ENCODE measurements around the gene PTPRD. TPM values are rescaled to one million over a fixed set of nuclear protein-coding genes. Genes with fewer than 3 reads are reported as not detected.
A peak's percentile ranks its signal among the peaks of the same experiment; 100 is the strongest.

Gene PTPRD
- total RNA-seq, 2 experiments from 2014 or later, result not detected

DNA sequence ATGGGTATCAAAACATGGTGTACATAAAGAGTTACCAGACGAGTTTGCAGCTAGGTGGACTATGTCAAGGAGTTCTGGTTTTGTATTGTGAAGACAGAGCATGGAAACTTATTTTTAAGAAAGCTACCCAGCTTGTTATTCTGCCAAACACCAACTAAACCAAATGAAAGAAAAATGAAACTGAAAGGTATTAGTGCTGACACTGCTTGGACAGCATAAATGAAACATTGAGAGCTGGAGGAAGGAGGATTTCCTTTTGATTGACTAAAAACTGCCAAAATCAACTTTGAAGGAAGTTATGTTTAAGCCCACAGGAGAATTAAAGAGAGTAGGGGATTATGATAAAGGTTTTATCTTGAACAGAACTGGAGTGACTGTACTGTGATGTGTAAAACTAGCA is 766.2 kb downstream of the PTPRD start:
- H3K27me3 Mint-ChIP-seq, result no peaks in the 10 kb centered on the region
- ChIA-PET CTCF (interaction anchor here (0.7 kb wide), 1 partner anchor 19 kb away, joined by 3 read pairs; no protein-coding TSS in a partner anchor), POLR2A (no interaction called here)
- intact Hi-C loops (cut with DNase I, micrococcal nuclease), result no loop called here
- no peak for DNase-seq
- H3K36me3 Mint-ChIP-seq (ENCODE audit: low read depth), result no peaks in the 10 kb centered on the region
- no peaks in the 10 kb centered on the region for H3K9me3 Mint-ChIP-seq (ENCODE audit: low read depth)
- peaks cover 3% of the 10 kb centered on the region for H3K4me1 Mint-ChIP-seq
- ATAC-seq, result no peak
- no peak overlapping the region for H3K4me3 Mint-ChIP-seq
- H3K27ac Mint-ChIP-seq, result no peak overlapping the region

DNA sequence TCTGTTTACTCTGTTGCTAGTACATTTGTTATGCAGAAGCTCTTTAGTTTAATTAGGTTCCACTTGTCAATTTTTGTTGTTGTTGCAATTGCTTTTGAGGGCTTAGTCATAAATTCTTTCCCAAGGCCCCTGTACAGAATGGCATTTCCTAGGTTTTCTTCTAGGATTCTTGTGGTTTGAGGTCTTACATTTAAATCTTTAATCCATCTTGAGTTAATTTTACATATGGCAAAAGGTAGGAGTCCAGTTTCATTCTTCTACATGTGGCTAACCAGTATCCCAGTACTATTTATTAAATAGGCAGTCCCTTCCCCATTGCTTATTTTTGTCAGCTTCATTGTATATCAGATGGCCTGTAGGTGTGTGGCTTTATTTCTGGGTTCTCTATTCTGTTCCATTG is 792.4 kb downstream of the PTPRD start:
- DNase-seq (no peak), ATAC-seq (no peak)
- ChIA-PET CTCF (no interaction called here), POLR2A (no interaction called here)
- Mint-ChIP-seq H3K4me3 (no peak overlapping the region), H3K27me3 (no peaks in the 10 kb centered on the region), H3K36me3 (ENCODE audit: low read depth) (no peaks in the 10 kb centered on the region), H3K9me3 (ENCODE audit: low read depth) (peaks cover 5% of the 10 kb centered on the region), H3K4me1 (no peaks in the 10 kb centered on the region), H3K27ac (no peak overlapping the region)
- intact Hi-C loops (cut with DNase I, micrococcal nuclease), result no loop called here

DNA sequence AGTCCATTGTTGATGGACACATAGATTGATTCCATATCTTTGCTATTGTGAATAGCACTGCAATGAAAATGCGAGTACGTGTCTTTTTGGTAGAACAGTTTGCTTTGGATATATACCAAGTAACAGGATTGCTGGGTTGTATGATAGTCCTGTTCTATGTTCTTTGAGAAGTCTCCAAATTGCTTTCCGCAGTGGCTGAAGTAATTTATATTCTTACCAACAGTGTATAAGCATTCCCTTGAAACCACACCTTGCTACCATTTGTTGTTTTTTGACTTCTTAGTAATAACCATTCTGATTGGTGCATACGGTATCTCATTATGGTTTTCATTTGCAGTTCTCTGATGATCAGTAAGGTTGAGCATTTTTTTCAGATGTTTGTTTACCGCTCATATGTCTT is 792.9 kb downstream of the PTPRD start:
- DNase-seq, result no peak
- ChIA-PET POLR2A (no interaction called here), CTCF (no interaction called here)
- Mint-ChIP-seq H3K4me1 (no peaks in the 10 kb centered on the region), H3K4me3 (no peak overlapping the region), H3K27ac (no peak overlapping the region), H3K27me3 (no peaks in the 10 kb centered on the region), H3K9me3 (ENCODE audit: low read depth) (peaks cover 5% of the 10 kb centered on the region), H3K36me3 (ENCODE audit: low read depth) (no peaks in the 10 kb centered on the region)
- intact Hi-C loops (cut with DNase I, micrococcal nuclease), result no loop called here
- ATAC-seq, result no peak

DNA sequence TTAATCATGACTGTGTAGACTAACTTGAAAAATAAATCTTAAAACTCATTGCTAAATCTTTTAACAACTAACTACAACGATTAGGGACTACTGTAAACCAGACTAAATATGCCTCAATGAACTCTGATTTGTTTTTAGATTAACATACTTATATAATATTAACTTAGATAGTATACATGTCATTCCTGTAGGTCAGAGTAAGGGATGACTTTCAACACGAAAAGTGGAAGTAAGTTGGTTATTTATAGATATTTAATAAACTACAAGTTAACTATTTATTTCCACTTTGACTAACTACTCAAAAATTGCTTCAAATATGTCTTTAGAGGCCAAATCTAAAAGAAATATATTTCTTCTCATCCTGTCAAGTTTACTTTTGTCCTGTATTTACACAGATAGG is 795.6 kb downstream of the PTPRD start:
- Mint-ChIP-seq H3K4me1 (no peaks in the 10 kb centered on the region), H3K4me3 (no peak overlapping the region), H3K9me3 (ENCODE audit: low read depth) (peaks cover 6% of the 10 kb centered on the region), H3K36me3 (ENCODE audit: low read depth) (no peaks in the 10 kb centered on the region), H3K27me3 (no peaks in the 10 kb centered on the region), H3K27ac (no peak overlapping the region)
- DNase-seq (no peak), ATAC-seq (no peak)
- POLR2A ChIA-PET, result no interaction called here
- intact Hi-C loops (cut with DNase I, micrococcal nuclease), result no loop called here
- CTCF ChIA-PET, result interaction anchor here (0.8 kb wide), 1 partner anchor 15 kb away, joined by 3 read pairs; no protein-coding TSS in a partner anchor

DNA sequence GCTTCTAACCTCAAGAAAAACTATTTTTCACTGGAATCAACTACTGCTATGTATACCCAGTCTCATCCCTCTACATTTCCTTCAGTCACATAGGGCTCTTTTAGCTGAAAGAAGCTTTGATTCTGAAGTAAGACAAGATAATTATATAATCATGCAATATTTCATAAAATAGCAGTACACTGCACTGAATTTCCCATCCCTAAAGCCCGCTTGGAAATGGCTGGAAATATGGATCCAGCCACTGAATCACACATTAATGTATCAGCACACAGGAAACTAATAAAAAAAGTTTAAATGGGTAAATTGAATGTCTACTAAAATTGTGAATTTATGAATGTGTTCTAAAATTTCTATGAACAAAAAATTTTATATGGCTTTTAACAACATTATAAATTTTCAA is 808.7 kb downstream of the PTPRD start:
- POLR2A ChIA-PET, result no interaction called here
- Mint-ChIP-seq H3K27ac (no peak overlapping the region), H3K27me3 (no peaks in the 10 kb centered on the region), H3K4me1 (no peaks in the 10 kb centered on the region), H3K36me3 (ENCODE audit: low read depth) (no peaks in the 10 kb centered on the region), H3K4me3 (no peak overlapping the region), H3K9me3 (ENCODE audit: low read depth) (no peaks in the 10 kb centered on the region)
- CTCF ChIA-PET, result interaction anchor here (0.5 kb wide), 1 partner anchor 662 kb away, joined by 3 read pairs; no protein-coding TSS in a partner anchor
- intact Hi-C loops (cut with DNase I, micrococcal nuclease), result no loop called here
- ATAC-seq (no peak), DNase-seq (no peak)

DNA sequence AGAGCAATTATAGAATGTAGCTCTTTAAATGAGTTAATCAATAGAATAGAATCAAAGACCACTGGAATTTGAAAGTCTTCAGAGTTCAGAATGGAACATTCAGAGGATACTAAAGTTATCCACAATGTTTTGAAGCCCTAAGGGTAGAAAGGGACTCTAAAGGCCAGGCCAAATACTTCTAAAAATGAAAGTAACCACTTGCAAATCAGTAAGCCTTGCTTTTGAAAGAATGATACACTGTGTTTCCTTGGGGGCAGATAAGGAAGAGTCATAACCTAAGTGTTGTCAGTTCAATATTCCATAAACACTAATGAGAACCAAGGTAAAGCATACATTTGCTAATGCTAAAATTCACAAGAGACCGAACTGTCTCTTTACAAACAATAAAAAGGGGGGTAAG is 813.5 kb downstream of the PTPRD start:
- H3K9me3 Mint-ChIP-seq (ENCODE audit: low read depth), result no peaks in the 10 kb centered on the region
- no peaks in the 10 kb centered on the region for H3K36me3 Mint-ChIP-seq (ENCODE audit: low read depth)
- ChIA-PET POLR2A (no interaction called here), CTCF (no interaction called here)
- ATAC-seq, result no peak
- H3K27me3 Mint-ChIP-seq, result no peaks in the 10 kb centered on the region
- H3K4me1 Mint-ChIP-seq, result no peaks in the 10 kb centered on the region
- intact Hi-C loops (cut with DNase I, micrococcal nuclease), result no loop called here
- DNase-seq, result no peak
- no peak overlapping the region for H3K4me3 Mint-ChIP-seq
- no peak overlapping the region for H3K27ac Mint-ChIP-seq

DNA sequence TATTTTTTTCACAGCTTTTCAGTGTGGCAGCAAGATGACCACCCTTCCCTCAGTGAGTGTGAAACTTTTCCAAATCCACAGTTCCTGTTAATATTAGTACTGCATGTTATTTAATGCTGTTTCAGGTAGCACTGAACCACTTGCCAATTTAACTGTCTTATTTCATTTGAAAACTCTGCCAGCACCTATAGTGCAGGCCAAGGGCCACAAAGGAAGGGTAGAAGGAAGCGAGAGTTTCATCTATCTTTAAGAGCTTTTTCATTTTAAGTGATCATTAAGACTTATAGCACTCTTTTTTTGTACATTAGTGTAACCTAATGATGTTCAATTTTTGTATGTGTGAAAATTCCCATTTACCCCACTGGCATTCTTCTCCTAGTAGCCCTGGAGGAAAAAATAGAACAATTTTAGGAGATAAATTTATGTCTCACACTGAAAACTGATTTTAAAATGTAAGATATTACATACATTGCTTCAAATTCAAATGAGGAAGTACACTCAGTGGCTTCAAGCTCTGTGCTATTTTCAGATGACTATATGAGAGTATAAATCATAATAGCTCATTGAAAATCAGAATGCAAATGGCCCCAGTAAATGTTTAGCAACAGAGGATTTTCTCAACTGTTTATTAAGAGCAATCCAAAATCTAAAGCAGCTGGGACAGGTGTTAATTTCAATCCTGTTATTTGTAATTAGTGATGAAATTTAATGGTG is 820.5 kb downstream of the PTPRD start:
- POLR2A ChIA-PET, result no interaction called here
- H3K4me3 Mint-ChIP-seq, result no peak overlapping the region
- no peaks in the 10 kb centered on the region for H3K27me3 Mint-ChIP-seq
- H3K36me3 Mint-ChIP-seq (ENCODE audit: low read depth), result no peaks in the 10 kb centered on the region
- no peaks in the 10 kb centered on the region for H3K4me1 Mint-ChIP-seq
- no peaks in the 10 kb centered on the region for H3K9me3 Mint-ChIP-seq (ENCODE audit: low read depth)
- CTCF ChIA-PET, result interaction anchor here (0.6 to 2.0 kb wide), 3 partner anchors 8 to 582 kb away, joined by 3 to 5 read pairs (median 3); no protein-coding TSS in a partner anchor
- no peak for ATAC-seq
- DNase-seq, result no peak
- H3K27ac Mint-ChIP-seq, result no peak overlapping the region
- intact Hi-C loops (cut with DNase I, micrococcal nuclease), result no loop called here

DNA sequence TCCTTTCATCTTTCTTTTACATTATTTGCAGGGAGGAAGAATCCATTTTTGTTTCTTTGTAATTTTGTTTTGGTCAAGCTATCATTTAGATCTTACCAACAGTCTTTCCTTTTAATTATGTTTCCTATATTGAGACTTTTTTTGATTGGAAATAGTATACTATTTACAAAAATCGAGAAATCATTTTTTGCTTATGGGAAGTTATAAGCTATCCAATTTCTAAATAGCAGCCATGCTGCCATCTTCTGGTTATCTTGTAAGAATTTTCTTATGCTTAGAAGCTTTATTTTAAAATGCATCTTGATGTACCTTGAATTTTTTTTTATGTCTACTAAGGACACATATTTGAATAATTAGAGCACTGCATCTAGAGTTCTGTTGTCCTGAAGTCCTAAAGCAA is 821.2 kb downstream of the PTPRD start:
- DNase-seq (no peak), ATAC-seq (no peak)
- POLR2A ChIA-PET, result no interaction called here
- CTCF ChIA-PET, result interaction anchor here (1.1 to 2.0 kb wide), 3 partner anchors 11 to 258 kb away, joined by 3 to 5 read pairs (median 3); no protein-coding TSS in a partner anchor
- H3K4me1 Mint-ChIP-seq, result no peaks in the 10 kb centered on the region
- intact Hi-C loops (cut with DNase I, micrococcal nuclease), result no loop called here
- no peaks in the 10 kb centered on the region for H3K36me3 Mint-ChIP-seq (ENCODE audit: low read depth)
- no peaks in the 10 kb centered on the region for H3K9me3 Mint-ChIP-seq (ENCODE audit: low read depth)
- H3K27me3 Mint-ChIP-seq, result no peaks in the 10 kb centered on the region
- no peak overlapping the region for H3K4me3 Mint-ChIP-seq
- H3K27ac Mint-ChIP-seq, result no peak overlapping the region

DNA sequence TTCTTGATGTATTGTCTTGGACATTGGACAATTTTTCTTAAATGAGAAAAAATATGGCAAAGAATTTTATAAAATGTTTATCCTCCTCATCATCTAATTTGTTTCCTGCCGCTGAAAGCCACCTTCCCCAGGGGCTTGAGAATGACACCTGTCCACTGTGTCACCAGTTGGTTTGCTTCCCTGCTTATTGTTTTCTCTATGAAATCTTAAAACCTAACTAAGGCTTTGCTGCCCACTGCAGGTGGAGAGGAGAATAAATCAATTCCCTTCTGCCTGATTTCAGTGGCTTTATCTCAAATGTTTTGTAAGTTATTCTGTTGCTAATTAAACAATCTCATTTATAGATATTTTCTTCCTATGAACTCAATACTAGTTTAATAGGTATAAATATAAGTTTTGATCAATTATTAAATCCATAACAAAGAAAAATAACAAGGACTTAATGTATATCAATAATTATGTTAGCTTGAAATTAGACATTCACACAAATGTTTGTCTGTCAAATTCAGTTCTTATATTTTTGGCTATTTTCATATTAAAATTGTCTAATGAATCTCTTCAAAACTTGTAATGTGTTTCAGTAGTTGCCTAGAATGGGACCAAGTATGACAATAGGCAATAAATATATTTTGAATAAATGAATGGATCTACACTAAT is 822.5 kb downstream of the PTPRD start:
- no peaks in the 10 kb centered on the region for H3K9me3 Mint-ChIP-seq (ENCODE audit: low read depth)
- H3K27ac Mint-ChIP-seq, result no peak overlapping the region
- intact Hi-C loops (cut with DNase I, micrococcal nuclease), result loop anchor here (1.0 kb wide), 1 partner anchor 184 kb away; no protein-coding TSS in a partner anchor
- no peaks in the 10 kb centered on the region for H3K27me3 Mint-ChIP-seq
- no peaks in the 10 kb centered on the region for H3K4me1 Mint-ChIP-seq
- POLR2A ChIA-PET, result no interaction called here
- CTCF ChIA-PET, result interaction anchor here (1.0 to 1.8 kb wide), 3 partner anchors 153 to 183 kb away, joined by 3 to 5 read pairs (median 4); no protein-coding TSS in a partner anchor
- H3K4me3 Mint-ChIP-seq, result no peak overlapping the region
- peak; percentile 31 for DNase-seq
- ATAC-seq, result no peak
- no peaks in the 10 kb centered on the region for H3K36me3 Mint-ChIP-seq (ENCODE audit: low read depth)

DNA sequence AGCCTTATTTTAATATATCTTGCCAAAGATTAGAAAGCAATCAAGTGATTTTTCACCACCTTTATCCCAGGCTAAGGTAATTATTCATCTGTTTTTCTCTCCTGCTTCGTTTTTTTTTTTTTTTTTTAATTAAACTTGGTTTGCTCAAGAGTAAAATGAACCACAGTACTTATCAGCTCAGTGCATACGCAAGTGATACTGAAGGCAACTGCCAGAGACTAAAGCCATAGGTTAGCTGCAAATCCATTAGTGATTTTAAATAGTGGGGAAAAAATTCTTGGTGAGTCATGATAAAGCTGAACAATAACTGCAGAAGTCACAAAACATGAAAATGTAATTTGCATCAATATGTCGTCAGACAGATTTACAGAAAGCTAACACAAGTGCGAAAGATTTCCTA is 829.1 kb downstream of the PTPRD start:
- CTCF ChIA-PET, result interaction anchor here (1.0 kb wide), 1 partner anchor 9 kb away, joined by 3 read pairs; no protein-coding TSS in a partner anchor

DNA sequence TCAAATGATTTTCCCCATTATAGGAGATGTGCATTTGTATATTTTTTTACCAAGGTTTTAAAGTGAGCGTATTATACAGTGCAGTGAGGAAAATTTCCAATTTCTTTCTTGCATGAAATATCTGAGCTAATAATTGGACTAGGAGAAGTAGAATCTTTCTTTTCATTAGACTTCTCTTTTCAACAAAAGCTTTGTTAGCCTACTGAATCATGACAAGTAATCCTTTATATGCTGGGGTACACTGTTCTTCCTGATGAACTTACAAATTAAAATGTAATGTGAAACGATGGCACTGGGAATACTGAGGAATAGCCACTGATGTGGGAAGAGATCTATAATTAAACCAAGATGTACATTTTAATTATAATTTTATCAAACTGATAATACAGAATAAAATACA is 829.6 kb downstream of the PTPRD start:
- H3K9me3 Mint-ChIP-seq (ENCODE audit: low read depth), result no peaks in the 10 kb centered on the region
- no peak for ATAC-seq

More for the DNA sequence above, 829.1 kb downstream of the PTPRD start:
- no peak for DNase-seq
- Mint-ChIP-seq H3K36me3 (ENCODE audit: low read depth) (no peaks in the 10 kb centered on the region), H3K27ac (no peak overlapping the region), H3K9me3 (ENCODE audit: low read depth) (no peaks in the 10 kb centered on the region), H3K4me1 (no peaks in the 10 kb centered on the region), H3K27me3 (no peaks in the 10 kb centered on the region), H3K4me3 (no peak overlapping the region)
- intact Hi-C loops (cut with DNase I, micrococcal nuclease), result no loop called here
- ATAC-seq, result no peak
- POLR2A ChIA-PET, result no interaction called here

DNA sequence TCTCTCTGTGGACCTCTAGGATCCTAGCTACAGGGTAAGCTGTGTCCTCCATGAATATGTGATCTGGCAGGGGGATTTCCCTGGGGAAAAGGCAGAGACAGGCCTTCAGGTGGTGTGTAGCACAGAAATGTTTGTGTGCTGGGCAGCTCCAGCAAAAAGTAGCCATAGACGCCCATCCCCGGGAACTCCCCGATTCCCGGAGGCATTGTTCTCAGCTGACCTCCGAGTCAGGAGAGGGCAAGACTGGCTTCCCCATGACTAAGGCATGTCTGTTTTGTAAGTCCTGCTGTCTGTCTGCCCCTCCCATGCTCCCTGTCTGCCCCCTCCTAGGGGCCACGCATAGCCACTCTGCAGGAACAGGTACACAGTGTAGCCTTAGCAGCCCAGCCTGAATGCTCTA is 834.5 kb downstream of the PTPRD start:
- intact Hi-C loops (cut with DNase I, micrococcal nuclease), result no loop called here
- ChIA-PET POLR2A (no interaction called here), CTCF (no interaction called here)
- no peaks in the 10 kb centered on the region for H3K36me3 Mint-ChIP-seq (ENCODE audit: low read depth)
- ATAC-seq (no peak), DNase-seq (no peak)
- H3K4me3 Mint-ChIP-seq, result no peak overlapping the region
- no peaks in the 10 kb centered on the region for H3K27me3 Mint-ChIP-seq
- no peaks in the 10 kb centered on the region for H3K4me1 Mint-ChIP-seq
- no peak overlapping the region for H3K27ac Mint-ChIP-seq
- H3K9me3 Mint-ChIP-seq (ENCODE audit: low read depth), result no peaks in the 10 kb centered on the region

More for the DNA sequence above, 829.6 kb downstream of the PTPRD start:
- no peaks in the 10 kb centered on the region for H3K4me1 Mint-ChIP-seq
- no peak for DNase-seq
- H3K36me3 Mint-ChIP-seq (ENCODE audit: low read depth), result no peaks in the 10 kb centered on the region
- intact Hi-C loops (cut with DNase I, micrococcal nuclease), result no loop called here
- H3K27ac Mint-ChIP-seq, result no peak overlapping the region
- no peak overlapping the region for H3K4me3 Mint-ChIP-seq
- ChIA-PET CTCF (interaction anchor here (0.8 kb wide), 1 partner anchor 15 kb away, joined by 3 read pairs; no protein-coding TSS in a partner anchor), POLR2A (no interaction called here)
- H3K27me3 Mint-ChIP-seq, result no peaks in the 10 kb centered on the region

Data from activated CD4-positive, alpha-beta T cell treated with anti-CD3 and anti-CD28 coated beads for 36 hours (primary cell).